Esophagus squamous epithelium (tissue), 4 donors: ENCODE data around the gene CORT.

Source experiments
- CTCF ChIP-seq, 6 experiments: fragments of 450-650 bp in 4 of 6; fragments of 200-600 bp in 2 of 6; sonication (generic) in 2 of 6; IDR thresholded peaks; one replicate each; pipeline ENCODE4 v1.5.1; 2016 to 2019; ENCODE audit warnings: antibody characterized with exemption in 6 of 6, mild to moderate bottlenecking in 4 of 6, moderate library complexity in 4 of 6
- POLR2A ChIP-seq, 4 donors: fragments of 450-650 bp; IDR thresholded peaks; one replicate each; pipeline ENCODE4 v1.6.1; 2017; ENCODE audit warnings: antibody characterized with exemption in 4 of 4, mild to moderate bottlenecking in 4 of 4, moderate library complexity in 3 of 4

DNA sequence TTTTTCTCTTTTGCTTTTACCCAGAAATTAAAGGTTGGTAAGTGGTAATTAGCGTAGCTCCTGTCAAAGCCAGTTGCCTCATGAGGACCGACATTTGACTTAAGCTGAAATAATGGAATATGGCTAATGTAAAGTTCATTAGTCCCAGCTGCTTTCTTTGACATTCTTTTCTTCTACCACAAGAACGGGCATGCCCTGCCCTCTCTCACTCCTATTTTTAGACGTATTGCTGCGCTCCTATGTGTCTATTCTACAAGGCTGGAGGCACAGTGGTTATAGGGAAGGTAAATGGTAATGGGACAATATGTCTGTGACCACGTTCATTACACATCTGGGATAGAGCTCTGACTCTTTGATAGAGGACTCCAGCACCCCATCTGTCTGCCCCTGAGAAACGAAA is 6.8 kb downstream of the CORT start:
- no peak for TF ChIP-seq CTCF (IDR thresholded peaks at IDR 0.05)
- no peak for TF ChIP-seq POLR2A (IDR thresholded peaks at IDR 0.05)
